AG04449 (cell line): Measurements from ENCODE around the gene PLEKHD1.

Experiments
- CTCF ChIA-PET: fragments of 350-600 bp; formaldehyde crosslinking; extraction: SDS; loops from one replicate; lab custom pipeline; 2021; ENCODE audit warnings: antibody characterized with exemption; lab: Yijun Ruan, JAX
- POLR2A ChIA-PET: fragments of 400-600, 350-600 bp; formaldehyde crosslinking; extraction: SDS; loops from one replicate; lab custom pipeline; 2020; ENCODE audit warnings: antibody characterized with exemption, inconsistent platforms; lab: Yijun Ruan, JAX
- DNase-seq: peaks from one replicate; pipeline ENCODE4 v3.0.0-alpha.2; 2010; ENCODE audit warnings: low read depth, low spot score
- H3K4me3 ChIP-seq: 2 replicates; pipeline ENCODE4 v1.5.1; 2011; ENCODE audit warnings: low read depth, mild to moderate bottlenecking, control low read depth, low read length
- TF ChIP-seq, protein P1 (sequence below): IDR thresholded peaks from one replicate; pipeline ENCODE4 v1.5.1; 2011; ENCODE audit warnings: mild to moderate bottlenecking, moderate library complexity, low read length, control low read depth, inconsistent platforms; ENCODE audit not compliant: insufficient read depth; ENCODE audit errors: missing control alignments

The PLEKHD1 gene

DNA sequence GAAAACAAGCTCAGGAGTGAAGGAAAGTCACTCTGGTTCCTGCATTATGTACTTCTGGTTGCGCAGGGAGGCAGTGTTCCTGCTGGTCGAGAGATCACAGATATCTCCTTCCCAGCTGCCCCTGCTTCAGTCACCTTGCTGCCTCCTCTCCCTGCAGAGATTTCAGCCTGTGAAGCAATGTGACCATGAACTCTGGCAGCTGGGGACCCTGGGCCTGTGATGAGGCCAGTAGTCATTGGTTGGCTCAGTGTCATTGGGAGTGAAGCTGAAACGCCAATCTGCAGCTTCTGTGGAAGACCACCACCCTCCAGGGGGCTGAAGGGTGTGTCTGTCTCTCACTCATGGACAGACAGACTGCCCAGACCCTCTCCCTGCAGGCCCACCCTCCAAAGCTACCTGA, 45.0 kb downstream of the PLEKHD1 start:
- CTCF ChIA-PET = interaction anchor here (0.6 to 2.2 kb wide), 7 partner anchors 8 to 308 kb away, joined by 3 to 9 read pairs (median 5); partner anchors contain the start of gene CCDC177
- POLR2A ChIA-PET = no interaction called here
- no peak overlapping the region for H3K4me3 ChIP-seq
- TF ChIP-seq, protein P1, sequence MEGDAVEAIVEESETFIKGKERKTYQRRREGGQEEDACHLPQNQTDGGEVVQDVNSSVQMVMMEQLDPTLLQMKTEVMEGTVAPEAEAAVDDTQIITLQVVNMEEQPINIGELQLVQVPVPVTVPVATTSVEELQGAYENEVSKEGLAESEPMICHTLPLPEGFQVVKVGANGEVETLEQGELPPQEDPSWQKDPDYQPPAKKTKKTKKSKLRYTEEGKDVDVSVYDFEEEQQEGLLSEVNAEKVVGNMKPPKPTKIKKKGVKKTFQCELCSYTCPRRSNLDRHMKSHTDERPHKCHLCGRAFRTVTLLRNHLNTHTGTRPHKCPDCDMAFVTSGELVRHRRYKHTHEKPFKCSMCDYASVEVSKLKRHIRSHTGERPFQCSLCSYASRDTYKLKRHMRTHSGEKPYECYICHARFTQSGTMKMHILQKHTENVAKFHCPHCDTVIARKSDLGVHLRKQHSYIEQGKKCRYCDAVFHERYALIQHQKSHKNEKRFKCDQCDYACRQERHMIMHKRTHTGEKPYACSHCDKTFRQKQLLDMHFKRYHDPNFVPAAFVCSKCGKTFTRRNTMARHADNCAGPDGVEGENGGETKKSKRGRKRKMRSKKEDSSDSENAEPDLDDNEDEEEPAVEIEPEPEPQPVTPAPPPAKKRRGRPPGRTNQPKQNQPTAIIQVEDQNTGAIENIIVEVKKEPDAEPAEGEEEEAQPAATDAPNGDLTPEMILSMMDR = no peak
- no peak for DNase-seq

DNA sequence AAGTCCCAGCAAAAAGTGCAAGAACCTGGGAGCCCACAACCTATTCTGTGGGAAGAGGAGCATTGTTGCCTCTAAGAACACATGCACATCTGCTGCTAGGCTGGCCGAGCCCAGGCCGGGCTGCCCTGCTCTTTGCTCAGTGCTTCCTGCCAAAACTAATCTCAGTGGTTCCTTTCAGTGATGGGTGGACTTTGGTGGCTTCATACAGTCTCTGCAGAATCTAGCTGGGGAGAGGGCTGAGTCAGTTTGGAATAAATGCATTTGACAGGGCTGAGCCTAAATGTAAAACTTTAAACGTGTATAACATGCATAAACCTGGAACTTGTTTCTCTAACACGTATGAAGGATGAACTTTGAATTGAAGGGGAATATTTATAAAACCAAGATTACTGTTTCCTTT, 45.6 kb downstream of the PLEKHD1 start:
- H3K4me3 ChIP-seq = no peak overlapping the region
- ChIA-PET POLR2A (no interaction called here), CTCF (interaction anchor here (1.3 to 2.2 kb wide), 3 partner anchors 45 to 197 kb away, joined by 3 to 9 read pairs (median 4); partner anchors contain the start of gene CCDC177)
- no peak for DNase-seq
- TF ChIP-seq, protein P1 = no peak

DNA sequence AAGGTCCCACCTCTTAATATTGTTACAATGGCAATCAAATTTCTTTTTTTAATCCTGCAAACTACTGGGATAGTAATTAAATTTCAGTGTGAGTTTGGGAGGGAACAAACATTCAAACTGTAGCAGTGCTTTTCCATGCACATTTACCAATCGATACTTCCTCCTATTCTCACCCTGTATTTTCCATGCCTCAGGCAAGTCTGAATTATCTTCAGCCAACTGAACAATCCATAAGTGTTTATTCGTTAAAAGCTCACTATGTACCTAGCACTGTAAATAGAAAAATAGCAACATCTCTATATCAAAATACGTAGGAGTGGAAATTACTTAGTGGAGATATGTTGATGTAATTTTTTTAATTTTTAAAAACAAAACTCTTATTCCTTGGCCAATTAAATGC, 46.6 kb downstream of the PLEKHD1 start:
- ChIA-PET POLR2A (no interaction called here), CTCF (interaction anchor here (1.0 to 1.7 kb wide), 2 partner anchors 50 to 196 kb away, joined by 3 read pairs; no protein-coding TSS in a partner anchor)
- TF ChIP-seq, protein P1 = no peak
- DNase-seq = no peak
- H3K4me3 ChIP-seq = no peak overlapping the region

DNA sequence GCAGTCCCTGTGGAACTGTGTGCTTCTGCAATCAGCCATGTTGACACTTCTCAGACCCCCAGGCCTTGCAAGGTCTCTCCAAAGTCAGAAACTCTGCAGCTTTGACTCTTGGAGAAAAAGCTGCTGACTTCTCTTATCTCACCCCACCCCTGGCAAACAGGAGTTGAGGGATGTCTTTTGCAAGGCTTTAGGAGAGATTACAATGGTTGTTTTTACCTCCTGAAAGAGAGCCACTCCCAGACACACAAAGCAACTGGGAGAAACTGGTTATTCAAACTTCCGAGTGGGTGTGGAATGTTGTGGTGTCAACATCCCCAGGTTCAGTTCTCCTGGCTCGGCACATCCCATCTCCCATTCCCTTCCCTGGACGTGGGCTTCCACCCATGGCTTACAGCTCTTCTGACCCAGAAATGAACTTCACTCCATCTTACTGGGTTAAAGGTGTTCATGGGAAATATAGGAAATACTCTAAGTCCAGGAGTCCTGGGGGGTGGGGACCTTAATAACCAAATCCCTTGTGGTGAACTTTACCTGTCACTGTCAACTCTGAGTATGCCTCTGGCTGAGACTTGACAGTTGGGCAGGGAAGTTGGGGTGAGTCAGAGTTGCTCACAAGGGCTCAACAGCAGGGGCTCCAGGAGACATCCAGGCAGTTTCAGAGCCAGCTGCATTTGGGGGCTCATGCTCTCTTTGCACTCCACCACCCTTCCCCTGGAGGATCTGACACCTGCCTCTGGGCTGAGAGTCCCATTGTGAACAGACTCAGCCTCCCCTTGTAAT, 48.2 kb downstream of the PLEKHD1 start:
- CTCF ChIA-PET = interaction anchor here (0.7 to 1.9 kb wide), 5 partner anchors 12 to 76 kb away, joined by 3 to 10 read pairs (median 4); no protein-coding TSS in a partner anchor
- TF ChIP-seq, protein P1 = no peak
- POLR2A ChIA-PET = no interaction called here
- no peak for DNase-seq
- H3K4me3 ChIP-seq = no peak overlapping the region

DNA sequence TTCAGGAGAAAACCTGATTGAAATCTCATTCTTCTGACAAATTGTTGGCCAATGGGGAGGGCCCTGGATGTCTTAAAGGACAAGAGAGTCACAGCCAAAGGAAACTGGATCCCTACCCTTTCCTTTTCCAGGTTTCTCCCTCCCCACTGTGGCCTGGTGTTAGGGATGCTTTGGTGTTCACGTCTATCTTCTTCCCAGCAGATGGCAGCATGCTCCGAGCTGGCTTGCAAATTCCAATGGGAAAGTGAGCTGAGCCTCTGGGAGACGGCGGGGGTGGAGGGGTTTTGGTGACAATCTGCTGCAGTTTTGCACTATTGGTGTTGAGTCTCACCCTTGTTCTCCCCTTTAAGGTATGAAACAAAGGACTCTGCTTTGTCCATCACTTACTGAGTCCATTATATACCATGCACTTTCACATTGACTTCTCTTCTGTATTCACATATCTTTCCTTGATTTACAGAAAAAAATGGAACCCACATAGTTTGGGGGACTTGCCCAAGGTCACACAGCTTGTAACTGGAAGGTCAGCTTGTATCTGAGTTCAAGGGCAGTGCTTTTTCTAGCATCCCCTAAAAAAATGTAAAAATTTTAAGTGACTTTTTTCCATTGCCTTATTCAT, 50.8 kb downstream of the PLEKHD1 start:
- POLR2A ChIA-PET = no interaction called here
- DNase-seq = no peak
- H3K4me3 ChIP-seq = no peak overlapping the region
- CTCF ChIA-PET = interaction anchor here (0.8 to 2.9 kb wide), 30 partner anchors 9 to 493 kb away, joined by 3 to 36 read pairs (median 4); partner anchors contain the start of gene CCDC177
- TF ChIP-seq, protein P1 = peak; percentile 80

DNA sequence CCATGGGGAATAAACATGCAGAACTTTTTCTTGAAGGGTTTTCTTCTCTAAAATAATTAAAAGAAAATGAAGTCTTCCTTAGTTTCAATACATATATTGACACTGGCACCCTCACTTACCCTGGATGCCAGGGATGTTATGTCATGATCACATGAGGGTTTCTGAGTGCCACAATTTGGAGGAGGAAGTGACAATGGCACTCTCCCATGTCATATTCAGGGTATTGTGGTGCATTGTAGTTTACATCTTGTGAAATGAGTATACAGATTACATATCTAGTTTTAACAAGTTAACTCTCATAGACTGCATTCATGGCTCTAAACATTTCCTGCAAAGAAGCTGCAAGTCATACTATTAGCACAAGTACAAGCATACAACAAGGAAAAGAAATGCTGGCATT, 52.4 kb downstream of the PLEKHD1 start:
- H3K4me3 ChIP-seq = no peak overlapping the region
- CTCF ChIA-PET = interaction anchor here (0.7 to 2.9 kb wide), 9 partner anchors 9 to 190 kb away, joined by 3 to 24 read pairs (median 6); partner anchors contain the start of gene CCDC177
- TF ChIP-seq, protein P1 = no peak
- POLR2A ChIA-PET = no interaction called here
- DNase-seq = no peak
